Measurements from ENCODE around the gene VPS35.

DNA sequence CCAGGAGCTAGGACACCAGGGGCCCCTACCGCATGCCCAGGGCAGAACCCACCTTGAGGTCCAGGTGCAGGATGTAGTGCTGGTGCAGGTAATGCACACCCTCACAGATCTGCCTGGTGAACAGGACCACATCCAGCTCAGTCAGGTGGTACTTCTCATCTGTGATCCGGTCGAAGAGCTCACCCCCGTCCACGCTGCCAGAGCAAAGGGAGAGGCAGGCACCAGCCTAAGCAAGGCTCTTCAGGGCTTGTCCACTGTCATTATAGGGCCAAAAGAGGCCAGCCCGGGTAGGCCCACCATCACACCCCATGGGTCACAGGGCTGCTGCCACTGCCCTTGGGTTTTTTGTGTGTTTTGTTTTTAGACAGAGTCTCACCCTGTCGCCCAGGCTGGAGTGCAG, 38.2 kb upstream of the VPS35 start:
- TF ChIP-seq, protein P1, sequence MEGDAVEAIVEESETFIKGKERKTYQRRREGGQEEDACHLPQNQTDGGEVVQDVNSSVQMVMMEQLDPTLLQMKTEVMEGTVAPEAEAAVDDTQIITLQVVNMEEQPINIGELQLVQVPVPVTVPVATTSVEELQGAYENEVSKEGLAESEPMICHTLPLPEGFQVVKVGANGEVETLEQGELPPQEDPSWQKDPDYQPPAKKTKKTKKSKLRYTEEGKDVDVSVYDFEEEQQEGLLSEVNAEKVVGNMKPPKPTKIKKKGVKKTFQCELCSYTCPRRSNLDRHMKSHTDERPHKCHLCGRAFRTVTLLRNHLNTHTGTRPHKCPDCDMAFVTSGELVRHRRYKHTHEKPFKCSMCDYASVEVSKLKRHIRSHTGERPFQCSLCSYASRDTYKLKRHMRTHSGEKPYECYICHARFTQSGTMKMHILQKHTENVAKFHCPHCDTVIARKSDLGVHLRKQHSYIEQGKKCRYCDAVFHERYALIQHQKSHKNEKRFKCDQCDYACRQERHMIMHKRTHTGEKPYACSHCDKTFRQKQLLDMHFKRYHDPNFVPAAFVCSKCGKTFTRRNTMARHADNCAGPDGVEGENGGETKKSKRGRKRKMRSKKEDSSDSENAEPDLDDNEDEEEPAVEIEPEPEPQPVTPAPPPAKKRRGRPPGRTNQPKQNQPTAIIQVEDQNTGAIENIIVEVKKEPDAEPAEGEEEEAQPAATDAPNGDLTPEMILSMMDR (IDR thresholded peaks at IDR 0.05) = no peak
- no peak for TF ChIP-seq EP300 (IDR thresholded peaks at IDR 0.05)
